Prostate gland (tissue), 2 donors: ENCODE measurements around the gene EIF3F.

ENCODE experiments used
- CTCF ChIP-seq, 4 experiments: fragments of 200-600 bp in 2 of 4; fragments of 450-650 bp in 2 of 4; sonication (generic) in 2 of 4; IDR thresholded peaks; 1 replicate in 3 of 4; 2 replicates in 1 of 4; pipeline ENCODE4 v1.5.1; 2016 to 2019; ENCODE audit warnings: antibody characterized with exemption in 4 of 4, mild to moderate bottlenecking in 2 of 4, moderate library complexity in 2 of 4
- POLR2A ChIP-seq: fragments of 450-650 bp; IDR thresholded peaks from one replicate; pipeline ENCODE4 v1.6.1; 2016; ENCODE audit warnings: antibody characterized with exemption, mild to moderate bottlenecking

GRCh38 chr11:8047382-8047781 lies 60.2 kb downstream of the EIF3F start:
- no peak for TF ChIP-seq CTCF (IDR thresholded peaks at IDR 0.05)
- TF ChIP-seq POLR2A, result no peak
